Measurements from ENCODE around the gene ACP6.
"Not testable (repeated sequence)": the region's sequence is repeated elsewhere in the genome, so short reads cannot be mapped to it uniquely, and the experiment has no call there.

ACP6 gene
- 7.7 to 18.5 (median 13.3) reads per million in 4 donors for total RNA-seq

DNA sequence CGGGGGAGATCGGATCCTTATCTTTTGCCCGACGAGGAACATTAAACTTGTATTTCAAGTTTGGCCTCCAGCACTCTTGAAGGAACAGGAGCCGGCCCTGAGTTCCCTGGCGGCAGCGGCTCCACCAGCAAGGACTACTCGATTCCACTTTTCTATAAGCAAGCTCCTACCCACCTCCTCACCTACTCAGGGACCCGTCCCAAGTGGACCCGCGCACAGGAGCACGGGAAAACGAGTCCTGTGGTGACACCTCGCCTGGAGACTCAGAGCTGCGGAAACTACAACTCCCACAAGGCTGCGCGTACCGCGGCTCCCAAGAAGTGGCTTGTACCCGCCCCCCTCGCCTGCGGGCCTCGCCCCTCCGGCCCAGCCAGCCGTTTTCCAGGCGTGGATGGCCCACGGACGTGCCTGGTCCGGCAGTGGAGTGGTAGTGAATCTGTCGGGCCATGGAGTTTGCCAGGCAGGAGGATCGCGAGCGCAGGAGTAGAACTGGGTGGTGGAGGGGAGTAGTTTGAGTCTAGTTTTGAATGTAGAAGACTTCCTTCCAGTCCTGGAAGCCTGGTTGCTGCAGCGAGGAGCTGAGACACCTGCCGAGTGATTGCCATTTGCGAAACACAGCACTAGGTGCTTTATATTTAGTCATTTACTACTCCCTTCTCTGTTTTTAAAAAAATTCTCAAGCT, at the start of gene ACP6:
ACP6 (minus strand) TSS at position 206 of the 683 bp plus-strand sequence. CDS start 476 bp downstream, outside the sequence.
- DNase-seq: peak; percentile 70 to 92 (median 79)

DNA sequence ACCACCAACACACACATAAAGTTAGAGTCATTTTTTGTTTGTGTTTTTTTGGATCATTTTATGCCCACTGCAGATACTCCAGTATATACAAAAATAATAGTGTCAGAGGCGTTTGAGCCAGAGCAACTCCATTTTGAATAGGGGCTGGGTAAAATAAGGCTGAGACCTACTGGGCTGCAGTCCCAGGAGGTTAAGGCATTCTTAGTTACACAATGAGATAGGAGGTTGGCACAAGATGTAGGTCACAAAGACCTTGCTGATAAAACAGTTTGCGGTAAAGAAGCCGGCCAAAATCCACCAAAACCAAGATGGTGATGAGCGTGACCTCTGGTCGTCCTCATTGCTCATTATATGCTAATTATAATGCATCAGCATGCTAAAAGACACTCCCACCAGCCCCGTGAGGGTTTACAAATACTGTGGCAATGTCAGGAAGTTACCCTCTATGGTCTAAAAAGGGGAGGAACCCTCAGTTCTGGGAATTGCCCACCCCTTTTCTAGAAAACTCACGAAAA, 49.4 kb upstream of the ACP6 start:
- no peak for DNase-seq

DNA sequence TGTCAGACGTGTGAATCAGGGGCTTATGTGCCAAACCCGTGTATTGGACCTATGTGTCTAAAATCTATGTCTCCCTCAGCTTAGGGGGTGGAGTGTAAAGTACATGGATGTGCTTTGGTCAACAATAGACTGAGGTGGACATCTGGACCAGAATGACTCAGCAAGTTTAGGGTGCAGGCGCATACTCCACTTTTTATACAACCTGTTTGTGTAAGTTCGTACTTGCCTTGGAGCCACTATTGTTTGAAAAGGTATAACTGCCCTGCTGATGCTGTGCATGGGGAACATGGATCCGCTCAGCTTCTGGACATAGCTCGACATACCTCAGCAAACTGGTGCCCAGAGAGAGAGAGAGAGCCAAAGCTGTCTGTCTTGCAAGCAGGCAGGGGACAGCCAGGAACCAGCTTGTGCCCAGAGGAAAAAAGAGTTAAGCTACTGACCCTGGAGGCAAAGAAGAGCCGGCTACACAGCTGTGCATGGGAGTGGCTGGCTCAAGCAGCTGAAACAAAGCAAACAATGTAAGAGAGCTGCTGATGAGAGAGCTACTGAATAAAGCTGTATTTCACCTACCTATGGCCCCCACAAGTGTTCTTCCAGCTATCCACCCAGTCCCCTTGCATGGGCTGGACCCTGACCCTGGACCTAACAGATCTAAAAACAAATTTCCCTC, 48.8 kb upstream of the ACP6 start:
- DNase-seq: no peak

DNA sequence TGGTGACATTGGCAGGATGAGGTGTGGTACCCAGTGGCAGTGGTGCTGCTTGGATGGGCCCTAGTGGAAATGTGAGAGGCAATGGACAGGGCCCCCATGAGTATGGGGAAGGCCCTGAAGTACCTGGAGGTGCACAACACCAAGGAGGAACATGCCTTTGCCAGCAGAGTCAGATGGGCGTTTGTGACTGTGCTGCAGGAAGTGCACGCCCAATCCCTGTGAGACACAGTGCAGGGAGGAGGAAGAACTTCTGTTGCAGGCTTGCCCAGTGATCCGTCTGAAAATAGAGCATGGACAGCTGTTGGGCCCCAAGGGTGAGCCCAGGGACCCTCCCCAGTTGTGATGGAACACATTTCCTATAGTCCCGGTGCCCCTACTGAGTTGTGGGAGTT, 47.4 kb upstream of the ACP6 start:
- no peak for DNase-seq

DNA sequence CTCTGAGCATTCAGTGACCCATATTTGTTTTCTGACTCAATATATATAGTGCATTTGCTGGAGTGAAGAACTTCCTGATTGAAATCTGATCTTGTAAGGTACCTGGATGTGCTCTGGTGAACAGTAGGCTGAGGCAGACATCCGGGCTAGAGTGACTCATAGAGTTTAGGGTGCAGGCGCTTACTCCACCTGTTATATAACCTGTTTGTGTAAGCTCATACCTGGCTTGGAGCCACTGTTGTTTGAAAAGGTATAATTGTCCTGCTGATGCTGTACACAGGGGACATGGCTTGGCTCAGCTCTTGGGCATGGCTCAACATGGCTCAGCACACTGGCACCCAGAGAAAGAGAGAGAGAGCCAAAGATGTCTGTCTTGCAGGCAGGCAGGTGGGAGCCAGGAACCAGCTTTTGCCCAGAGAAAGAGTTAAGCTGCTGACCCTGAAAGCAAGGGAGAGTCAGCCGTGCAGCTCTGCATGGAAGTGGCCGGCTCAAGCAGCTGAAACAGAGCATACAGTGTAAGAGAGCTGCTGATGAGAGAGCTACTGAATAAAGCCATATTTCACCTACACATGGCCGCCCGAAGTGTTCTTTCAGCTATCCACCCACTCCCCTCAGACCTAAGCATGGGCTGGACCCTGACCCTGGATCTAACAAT, 46.9 kb upstream of the ACP6 start:
- no peak for DNase-seq

DNA sequence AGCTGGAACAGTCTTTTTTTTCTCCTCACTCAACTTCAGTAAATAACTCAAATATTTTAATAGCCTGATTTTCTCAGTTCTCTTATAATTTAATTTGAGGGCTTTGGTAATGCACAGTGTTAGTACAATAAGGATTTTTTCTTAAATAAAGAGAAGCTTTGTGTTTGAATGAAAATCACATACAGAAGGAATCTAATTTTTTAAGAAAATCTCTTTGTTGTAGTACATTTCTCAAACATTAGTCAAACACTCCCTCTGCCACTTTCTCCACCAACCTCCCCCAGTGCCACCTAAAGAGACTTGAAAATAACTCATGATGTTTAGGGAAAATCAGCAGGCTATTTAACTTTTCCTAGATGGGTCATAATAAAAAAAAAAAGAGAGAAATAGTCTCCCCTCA, 42.3 kb upstream of the ACP6 start:
- DNase-seq: no peak

DNA sequence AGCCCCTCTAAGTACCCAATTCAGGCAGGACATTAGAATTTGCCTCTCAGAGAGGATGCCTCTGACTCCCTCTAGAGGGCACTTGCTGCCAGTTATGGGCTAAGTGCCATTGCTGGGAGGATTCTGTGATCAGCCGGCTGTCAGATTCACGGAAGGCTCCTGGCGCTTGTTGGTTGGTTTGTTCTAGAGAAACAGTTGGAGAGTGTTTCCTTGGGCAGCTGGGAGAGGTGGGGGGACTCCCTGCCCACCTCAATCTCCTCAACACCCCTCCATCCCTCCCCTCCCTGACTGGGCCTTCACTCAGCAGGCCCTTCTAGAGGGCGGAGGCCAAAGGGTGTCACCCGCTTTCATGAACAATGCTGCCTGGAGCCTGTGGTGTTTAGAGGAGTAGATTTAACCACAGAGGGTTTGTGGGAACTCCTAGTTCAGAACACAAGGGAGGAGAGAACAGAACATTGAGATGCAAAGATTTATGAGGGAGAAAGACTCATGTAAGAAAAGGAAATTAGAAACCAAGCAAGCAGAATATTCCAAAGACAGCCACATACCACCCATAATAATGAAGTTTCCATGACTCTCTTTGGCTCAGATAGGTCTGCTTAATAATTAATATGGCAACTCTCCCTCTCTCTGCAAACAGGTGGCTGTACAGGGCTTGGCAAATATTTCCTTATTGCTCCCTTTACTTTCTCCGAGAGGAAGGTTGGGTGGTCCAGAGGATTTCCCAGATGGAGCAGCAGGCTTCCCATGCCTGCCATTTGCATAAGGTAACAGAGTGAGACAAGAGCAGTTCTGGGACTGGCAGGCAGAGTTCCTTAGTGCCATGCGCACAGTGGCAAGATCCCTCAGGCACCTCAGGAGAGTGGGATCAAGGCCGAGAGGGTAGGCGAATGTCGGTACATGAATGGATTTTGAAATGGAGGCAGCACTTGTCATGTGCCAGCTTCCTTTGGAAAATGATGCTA, 30.0 kb upstream of the ACP6 start:
- DNase-seq: peak in 4 of 5 donors; percentile 22 to 44 (median 40)

DNA sequence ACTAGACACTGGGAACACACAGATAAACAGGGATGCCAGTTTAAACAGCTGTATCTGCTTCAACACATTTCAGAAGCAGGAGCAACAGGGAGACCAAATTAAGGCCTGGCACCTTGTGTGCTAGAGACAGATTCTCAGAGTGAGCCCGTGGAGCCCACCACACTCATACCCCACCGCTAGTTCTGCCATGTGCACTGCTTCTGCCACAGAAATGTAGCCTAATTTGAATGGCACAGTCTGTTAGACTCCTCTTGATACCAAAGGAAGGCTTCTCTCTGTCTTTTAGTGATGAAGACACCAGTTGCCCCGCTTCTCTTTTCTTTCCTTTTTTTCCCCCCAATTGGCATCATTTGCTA, 29.3 kb upstream of the ACP6 start:
- DNase-seq: no peak

DNA sequence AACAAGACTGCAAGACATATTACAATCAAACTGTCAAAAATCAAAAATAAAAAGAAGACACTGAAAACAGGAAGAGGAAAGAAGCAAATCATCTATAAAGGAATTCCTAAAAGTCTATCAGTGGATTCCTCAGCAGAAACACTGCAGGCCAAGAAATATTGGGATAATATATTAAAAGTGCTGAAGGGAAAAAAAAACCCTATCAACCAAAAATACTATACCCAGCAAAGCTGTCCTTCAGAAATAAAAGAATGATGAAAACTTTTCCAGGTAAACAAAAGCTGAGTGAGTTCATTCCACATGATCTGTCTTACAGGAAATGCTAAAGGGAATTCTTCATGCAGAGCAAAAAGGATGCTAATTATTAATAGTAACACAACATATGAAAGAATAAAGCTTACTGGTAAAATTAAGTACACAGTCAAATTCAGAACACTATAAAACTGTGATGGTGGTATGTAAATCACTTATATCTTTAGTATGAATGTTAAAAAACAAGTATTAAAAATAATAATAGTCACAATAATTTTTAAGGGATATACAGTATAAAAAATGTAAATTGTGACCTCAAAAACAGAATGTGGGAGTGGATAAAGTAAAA, 12.9 kb upstream of the ACP6 start:
- no peak for DNase-seq

DNA sequence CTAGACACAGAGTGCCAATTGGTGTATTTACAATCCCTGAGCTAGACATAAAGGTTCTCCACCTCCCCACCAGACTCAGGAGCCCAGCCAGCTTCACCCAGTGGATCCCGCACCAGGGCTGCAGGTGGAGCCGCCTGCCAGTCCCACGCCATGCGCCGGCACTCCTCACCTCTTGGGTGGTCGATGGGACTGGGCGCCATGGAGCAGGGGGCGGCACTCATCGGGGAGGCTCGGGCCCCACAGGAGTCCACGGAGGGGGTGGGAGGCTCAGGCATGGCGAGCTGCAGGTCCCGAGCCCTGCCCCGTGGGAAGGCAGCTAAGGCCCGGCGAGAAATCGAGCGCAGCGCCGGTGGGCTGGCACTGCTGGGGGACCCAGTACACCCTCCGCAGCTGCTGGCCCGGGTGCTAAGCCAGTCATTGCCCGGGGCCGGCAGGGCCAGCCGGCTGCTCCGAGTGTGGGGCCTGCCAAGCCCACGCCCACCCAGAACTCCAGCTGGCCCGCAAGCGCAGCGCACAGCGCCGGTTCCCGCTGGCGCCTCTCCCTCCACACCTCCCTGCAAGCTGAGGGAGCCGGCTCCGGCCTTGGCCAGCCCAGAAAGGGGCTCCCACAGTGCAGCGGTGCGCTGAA, 10.4 kb upstream of the ACP6 start:
- DNase-seq: not testable (repeated sequence)

DNA sequence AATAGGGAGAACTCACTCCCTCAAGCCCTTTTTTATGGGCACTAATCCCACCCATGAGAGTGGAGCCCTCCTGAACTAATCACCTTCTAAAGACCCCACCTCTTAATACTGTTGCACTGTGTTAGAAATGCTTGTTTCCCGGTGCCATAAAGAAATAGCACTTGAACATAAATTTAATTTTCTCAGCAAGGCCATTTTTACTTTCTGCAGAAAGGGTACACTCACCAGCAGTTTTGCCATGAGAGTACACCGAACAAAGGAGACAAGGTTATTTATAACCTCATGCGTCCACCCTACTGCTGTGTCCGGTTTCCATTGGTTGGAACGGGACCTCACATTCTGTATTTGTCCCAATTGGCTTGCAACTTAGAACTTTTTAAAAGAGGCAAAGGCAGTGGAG, 7.4 kb upstream of the ACP6 start:
- not testable (repeated sequence) for DNase-seq

DNA sequence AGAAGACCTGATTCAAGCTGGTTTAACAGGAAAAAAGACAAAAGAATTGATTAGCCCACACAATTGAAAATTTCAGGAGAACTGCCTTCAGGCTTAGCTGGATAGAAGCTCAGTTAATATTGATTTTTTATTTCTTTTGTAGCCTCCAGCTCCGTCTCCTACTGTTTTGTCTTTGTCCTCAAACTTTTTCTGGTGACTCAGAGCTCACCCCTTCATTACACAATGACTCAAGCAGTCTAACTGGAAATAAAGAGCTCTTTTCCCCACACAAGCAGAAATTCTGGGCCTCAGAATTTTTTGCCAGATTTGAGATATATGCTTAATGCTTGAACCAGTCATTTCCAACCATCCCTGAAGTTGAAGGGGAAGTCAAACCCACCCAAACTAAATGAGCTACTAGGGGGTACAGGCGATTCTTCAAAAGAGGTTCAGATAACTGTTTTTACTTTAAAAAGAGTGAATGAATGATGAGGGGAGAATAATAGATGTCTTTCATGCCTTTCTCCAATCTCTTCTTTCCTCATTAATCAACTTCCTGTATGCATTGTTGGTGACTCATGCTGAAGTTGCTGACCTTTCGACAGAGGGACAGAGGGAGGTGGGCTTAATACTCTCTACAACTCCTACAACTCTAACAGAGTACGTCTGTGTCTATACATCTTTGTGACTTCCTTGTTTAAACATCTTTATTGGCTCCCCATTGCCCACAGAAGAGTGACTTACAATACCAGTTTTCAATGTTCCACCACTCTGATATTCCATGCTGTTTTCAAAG, 6.2 kb upstream of the ACP6 start:
- DNase-seq: no peak

DNA sequence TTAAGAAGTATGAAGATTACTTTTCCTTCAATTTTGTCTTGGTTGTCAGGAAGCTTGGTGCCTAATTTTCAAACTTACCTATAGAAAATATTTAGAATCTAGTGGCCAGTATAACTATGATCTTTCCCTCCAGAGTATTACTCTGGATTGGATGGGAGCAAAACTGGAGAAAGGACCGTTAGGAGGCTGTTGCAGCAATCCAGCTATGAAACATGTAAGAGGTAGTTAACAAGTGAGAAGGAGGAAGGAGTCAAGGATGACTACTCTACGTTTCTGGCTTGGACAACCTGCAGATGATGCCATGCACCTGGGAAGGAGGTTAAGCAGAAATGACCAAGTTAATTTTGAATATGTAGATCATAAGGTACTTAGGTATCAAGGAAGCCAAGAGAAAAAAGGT, 3.5 kb upstream of the ACP6 start:
- no peak for DNase-seq

DNA sequence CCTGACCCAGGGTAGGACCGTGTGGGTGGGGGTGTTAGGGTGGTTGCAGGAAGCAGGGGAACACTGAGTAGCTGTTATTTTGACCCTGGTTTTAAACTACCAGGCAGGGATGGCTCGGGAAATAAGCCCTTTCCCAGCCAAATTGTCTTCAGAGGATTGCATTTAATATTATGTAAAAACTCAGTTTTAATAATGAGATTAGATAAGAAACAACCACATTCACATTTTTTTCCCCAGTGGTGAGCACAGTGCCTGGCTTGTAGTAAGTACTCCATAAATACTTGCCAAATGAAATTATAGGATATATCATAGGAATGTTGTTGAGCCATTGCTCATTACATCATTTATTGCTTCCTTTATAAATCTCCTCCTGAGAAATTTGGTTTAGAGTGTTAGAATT, 3.1 kb upstream of the ACP6 start:
- no peak for DNase-seq

DNA sequence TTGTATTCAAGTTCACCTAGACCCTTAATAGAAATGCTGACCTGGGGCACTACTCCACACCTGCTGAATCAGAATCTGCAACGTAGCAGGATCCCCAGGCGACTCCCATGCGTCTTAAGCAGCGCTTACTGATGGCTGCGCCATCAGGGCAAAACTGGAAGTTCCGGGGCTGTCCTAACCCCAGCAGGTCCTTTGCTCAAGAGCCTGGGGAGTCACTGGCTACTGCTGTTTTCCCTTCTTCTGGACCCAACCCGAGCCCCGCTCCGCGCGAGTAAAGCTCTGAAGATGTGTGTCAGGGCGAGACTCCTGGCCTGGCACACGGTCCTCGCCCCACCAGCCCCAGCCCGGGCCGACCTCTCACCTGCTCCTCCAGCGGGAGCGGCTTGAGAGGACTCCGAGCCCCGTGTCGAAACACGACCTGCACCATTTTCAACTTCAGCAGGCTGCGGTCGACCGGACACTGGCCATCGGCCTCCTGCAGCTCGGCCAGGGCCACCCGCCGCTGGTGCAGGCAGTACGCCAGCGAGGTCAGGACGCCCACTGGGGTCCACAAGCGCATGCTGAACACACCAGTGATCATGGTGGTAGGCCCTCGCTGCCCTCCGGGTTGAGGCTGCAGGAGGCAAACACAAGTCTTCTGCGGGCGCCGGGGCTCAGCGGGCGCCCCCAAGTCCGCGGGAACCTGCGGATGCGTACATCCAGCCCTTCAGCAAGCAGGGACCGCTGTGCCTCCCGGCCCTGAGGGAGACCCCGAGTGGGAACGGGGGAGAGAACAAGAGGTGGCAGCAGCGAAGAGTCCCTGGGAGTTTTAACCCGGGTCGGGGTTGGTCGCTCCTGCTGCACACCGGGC, 630 bp downstream of the ACP6 start:
- peak in 2 of 5 donors; percentile 8 to 44 for DNase-seq

DNA sequence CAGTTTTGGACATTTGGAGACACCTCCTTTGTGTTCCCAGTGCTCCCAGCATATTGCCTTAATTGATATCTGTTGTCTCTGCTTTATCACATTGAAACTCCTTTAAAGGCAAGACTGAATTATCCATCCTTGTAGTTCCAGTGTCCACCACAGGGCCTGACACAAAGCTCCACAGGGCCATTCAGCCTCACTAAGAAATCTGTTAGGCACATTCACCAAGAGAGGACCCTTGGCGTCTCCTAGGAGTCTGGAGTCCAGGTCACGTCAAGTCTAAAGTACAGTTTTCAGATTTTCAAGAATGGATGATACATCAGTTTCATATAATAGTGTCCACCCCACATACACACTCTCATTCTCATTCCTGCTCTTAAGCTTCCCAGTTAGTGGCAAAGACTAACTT, 4.8 kb downstream of the ACP6 start:
- no peak for DNase-seq

DNA sequence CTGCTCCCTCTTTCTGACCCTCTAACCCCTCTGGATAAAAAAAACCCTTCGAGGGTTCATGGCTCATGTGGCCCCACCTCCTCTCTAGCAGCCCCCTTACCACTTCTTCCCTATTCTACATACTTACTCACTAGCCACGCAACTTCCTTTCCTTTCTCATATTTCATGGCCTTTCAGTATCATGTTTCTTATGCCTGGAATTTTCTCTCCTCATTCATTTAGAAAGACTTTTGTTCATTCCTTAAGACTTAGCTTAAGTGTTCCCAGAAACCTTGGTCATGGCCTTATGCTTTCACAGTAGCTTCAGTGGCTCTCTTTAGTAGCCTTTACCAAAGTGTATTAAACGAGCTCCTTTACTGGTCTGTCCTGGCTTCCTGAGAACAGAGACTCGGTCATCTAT, 6.1 kb downstream of the ACP6 start:
- no peak for DNase-seq

DNA sequence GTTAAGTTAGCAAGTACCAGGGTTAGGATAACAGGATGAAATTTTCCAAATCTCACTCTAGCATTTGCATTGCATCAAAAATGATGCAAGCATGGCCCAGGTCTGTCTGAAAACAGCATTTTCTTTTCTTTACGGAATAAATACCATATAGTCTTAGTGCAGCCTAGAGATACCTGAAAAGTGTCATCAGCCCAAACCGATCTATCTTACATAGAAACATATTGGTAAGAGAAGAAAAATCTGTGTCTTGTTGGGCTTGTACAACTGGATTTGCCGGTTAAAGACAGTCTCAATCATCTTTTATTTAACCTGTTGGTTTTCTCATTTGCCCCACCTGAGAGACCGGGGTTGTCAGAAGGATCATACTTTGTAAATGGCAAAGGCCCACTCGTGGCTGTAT, 15.8 kb downstream of the ACP6 start:
- no peak for DNase-seq

DNA sequence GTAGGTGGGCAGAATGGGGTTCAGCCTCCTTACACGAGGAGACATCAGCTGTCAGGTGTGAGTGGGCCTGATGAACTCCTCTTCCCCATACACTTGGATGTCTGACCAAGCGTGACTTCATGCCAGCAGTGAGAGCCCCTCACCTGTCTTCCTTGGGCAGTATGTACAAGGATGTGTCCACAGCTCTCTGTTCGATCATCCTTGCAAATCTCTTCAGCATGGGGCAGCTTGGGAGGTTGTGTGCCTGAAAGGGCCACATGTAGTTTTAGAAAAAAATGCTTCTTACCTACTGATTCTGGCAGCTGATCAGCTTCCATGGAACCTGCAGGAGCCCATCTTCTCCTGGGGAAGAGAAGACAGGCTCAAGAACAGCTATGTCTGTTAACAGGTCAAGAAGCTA, 18.0 kb downstream of the ACP6 start:
- no peak for DNase-seq

DNA sequence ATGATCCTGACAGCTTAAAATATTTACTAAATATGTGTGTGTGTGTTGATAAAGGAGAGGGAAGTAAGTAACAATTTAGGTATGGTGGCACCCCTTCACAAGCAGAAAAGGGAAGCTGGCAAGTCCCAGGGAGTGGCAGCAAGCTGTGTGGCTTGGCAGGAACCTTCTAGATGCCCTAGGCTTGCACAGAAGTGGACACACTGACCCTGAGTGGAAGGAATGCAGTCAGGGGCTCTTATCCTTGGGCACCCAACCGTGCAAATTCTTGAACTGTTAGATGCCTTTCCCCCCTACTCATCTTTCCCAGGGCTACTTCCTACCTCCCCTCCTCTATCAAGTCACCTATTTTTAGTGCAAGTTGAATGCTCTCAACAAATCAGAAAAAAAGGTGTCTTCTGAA, 18.9 kb downstream of the ACP6 start:
- no peak for DNase-seq

All from T-helper 1 cell (primary cell).